CD4-positive, alpha-beta memory T cell (primary cell): ENCODE data around the gene TBC1D4. TPM values are rescaled to one million over a fixed set of nuclear protein-coding genes. Genes with fewer than 3 reads are reported as not detected.
A peak's percentile ranks its signal among the peaks of the same experiment; 100 is the strongest.

Experiments
- CTCF ChIA-PET: fragments of 350-600 bp; sonication (Branson Sonifier 250); formaldehyde crosslinking; loops from one replicate; lab custom pipeline; 2021; ENCODE audit warnings: inconsistent platforms; ENCODE audit not compliant: partially characterized antibody; lab: Charles Lee
- POLR2A ChIA-PET: fragments of 350-600 bp; sonication (Branson Sonifier 250); formaldehyde crosslinking; loops from one replicate; lab custom pipeline; 2021; ENCODE audit not compliant: partially characterized antibody; lab: Charles Lee
- DNase-seq, 5 donors: peaks; one replicate each; pipeline versions ENCODE4 v3.0.0 to v3.0.0-alpha.2; 2020 to 2022; ENCODE audit warnings: mixed read lengths in 1 of 5
- H3K27ac ChIP-seq: one replicate; pipeline ENCODE4 v1.7.0; 2013; ENCODE audit warnings: low read depth, low read length
- H3K27me3 ChIP-seq: 2 replicates; pipeline ENCODE4 v1.7.0; 2013; ENCODE audit warnings: mild to moderate bottlenecking, low read length, moderate library complexity; ENCODE audit not compliant: insufficient read depth
- H3K36me3 ChIP-seq: 2 replicates; pipeline ENCODE4 v1.7.0; 2013; ENCODE audit warnings: mild to moderate bottlenecking, low read length, moderate library complexity; ENCODE audit not compliant: insufficient read depth
- H3K4me1 ChIP-seq: 2 replicates; pipeline ENCODE4 v1.7.0; 2013; ENCODE audit warnings: mild to moderate bottlenecking, low read length, moderate library complexity; ENCODE audit not compliant: insufficient read depth
- H3K4me3 ChIP-seq, 2 donors: one replicate each; pipeline ENCODE4 v1.7.0; 2013; ENCODE audit warnings: low read length in 2 of 2, mild to moderate bottlenecking in 1 of 2
- H3K9me3 ChIP-seq, 2 donors: one replicate each; pipeline ENCODE4 v1.7.0; 2013; ENCODE audit warnings: low read length in 2 of 2, control low read depth in 1 of 2; ENCODE audit not compliant: control insufficient read depth in 1 of 2
- H3K27ac Mint-ChIP-seq, 7 donors: one replicate each; pipeline ENCODE4 v1.8.0; 2020 to 2021; ENCODE audit warnings: mixed read lengths in 7 of 7, mild to moderate bottlenecking in 6 of 7, inconsistent platforms in 3 of 7, moderate library complexity in 3 of 7
- H3K27me3 Mint-ChIP-seq, 2 donors: one replicate each; pipeline ENCODE4 v1.8.0; 2020 to 2021; ENCODE audit warnings: mixed read lengths in 2 of 2
- H3K36me3 Mint-ChIP-seq, 2 donors: one replicate each; pipeline ENCODE4 v1.8.0; 2020 to 2021; ENCODE audit warnings: mixed read lengths in 2 of 2, inconsistent platforms in 1 of 2, mild to moderate bottlenecking in 1 of 2
- H3K4me1 Mint-ChIP-seq, 4 donors: one replicate each; pipeline ENCODE4 v1.8.0; 2020 to 2021; ENCODE audit warnings: mixed read lengths in 4 of 4, mild to moderate bottlenecking in 1 of 4
- H3K4me3 Mint-ChIP-seq, 8 donors: one replicate each; pipeline ENCODE4 v1.8.0; 2020 to 2021; ENCODE audit warnings: mixed read lengths in 8 of 8, mild to moderate bottlenecking in 7 of 8, moderate library complexity in 6 of 8, inconsistent platforms in 3 of 8
- H3K9me3 Mint-ChIP-seq, 8 donors: one replicate each; pipeline ENCODE4 v1.8.0; 2020 to 2021; ENCODE audit warnings: mixed read lengths in 8 of 8, mild to moderate bottlenecking in 5 of 8, inconsistent platforms in 3 of 8, moderate library complexity in 1 of 8
- intact Hi-C: fragments of 100-400 bp; cut with micrococcal nuclease; formaldehyde crosslinking; loops from one replicate; pipeline ENCODE4 v1.15.1; 2023
- polyA plus RNA-seq, 2 donors: library from polyadenylated mRNA; unstranded; fragments of 300-500 nt; fragmentation: Illumina TruSeq; gene quantifications; one replicate each; pipeline ENCODE4 v1.2.3, GENCODE V29; 2021
- total RNA-seq, 2 experiments: library from RNA; stranded (reverse); gene quantifications; one replicate each; pipeline ENCODE4 v1.2.3, GENCODE V29; 2021

TBC1D4 gene, protein sequence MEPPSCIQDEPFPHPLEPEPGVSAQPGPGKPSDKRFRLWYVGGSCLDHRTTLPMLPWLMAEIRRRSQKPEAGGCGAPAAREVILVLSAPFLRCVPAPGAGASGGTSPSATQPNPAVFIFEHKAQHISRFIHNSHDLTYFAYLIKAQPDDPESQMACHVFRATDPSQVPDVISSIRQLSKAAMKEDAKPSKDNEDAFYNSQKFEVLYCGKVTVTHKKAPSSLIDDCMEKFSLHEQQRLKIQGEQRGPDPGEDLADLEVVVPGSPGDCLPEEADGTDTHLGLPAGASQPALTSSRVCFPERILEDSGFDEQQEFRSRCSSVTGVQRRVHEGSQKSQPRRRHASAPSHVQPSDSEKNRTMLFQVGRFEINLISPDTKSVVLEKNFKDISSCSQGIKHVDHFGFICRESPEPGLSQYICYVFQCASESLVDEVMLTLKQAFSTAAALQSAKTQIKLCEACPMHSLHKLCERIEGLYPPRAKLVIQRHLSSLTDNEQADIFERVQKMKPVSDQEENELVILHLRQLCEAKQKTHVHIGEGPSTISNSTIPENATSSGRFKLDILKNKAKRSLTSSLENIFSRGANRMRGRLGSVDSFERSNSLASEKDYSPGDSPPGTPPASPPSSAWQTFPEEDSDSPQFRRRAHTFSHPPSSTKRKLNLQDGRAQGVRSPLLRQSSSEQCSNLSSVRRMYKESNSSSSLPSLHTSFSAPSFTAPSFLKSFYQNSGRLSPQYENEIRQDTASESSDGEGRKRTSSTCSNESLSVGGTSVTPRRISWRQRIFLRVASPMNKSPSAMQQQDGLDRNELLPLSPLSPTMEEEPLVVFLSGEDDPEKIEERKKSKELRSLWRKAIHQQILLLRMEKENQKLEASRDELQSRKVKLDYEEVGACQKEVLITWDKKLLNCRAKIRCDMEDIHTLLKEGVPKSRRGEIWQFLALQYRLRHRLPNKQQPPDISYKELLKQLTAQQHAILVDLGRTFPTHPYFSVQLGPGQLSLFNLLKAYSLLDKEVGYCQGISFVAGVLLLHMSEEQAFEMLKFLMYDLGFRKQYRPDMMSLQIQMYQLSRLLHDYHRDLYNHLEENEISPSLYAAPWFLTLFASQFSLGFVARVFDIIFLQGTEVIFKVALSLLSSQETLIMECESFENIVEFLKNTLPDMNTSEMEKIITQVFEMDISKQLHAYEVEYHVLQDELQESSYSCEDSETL (N-terminal part only)
- total RNA-seq (10 to 100 TPM; 63.5 to 67.2 TPM), polyA plus RNA-seq (10 to 100 TPM in 1 of 2 donors, 1 to 10 TPM in 1; 9.5 to 27.3 TPM)

DNA sequence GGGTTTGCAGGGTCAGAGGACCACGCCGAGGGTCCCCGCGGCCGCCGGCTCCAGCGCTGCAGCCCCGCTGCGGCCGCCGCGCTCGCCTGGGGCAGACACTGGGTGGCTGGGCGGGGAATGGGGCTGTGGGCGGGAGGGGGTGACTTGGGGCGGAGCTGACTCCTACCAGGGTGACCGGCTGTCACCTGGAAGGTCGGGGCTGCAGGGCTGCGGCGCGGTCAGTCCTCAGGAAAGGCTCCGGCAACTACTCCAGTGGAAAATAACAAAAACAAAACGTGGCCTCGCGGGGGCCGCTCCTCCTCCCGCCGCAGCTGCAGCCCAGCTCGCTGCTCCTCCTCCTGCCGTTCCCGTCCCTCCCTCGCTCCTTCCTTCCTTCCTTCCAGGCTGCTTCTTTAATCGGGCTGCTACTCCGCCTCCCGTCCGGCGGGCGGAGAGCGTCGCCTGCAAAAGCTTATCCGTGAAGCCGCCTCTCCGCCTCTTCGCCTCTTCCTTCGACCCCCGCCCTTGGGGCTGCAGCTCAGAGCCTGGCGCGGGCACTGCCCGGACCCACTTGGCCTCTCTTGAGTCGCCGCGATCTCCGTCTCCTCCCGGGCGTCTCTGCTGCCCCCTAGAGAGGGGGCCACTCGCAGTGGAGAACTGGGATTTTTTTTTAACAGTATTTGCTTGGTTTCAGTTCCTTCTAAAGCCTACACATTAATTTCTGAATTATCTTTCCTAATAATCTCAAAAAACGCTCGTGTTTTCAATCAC is at the start of gene TBC1D4:
TBC1D4 (minus strand) TSS at position 100 of the 750 bp plus-strand sequence. CDS start 402 bp downstream, outside the sequence.
- DNase-seq = peak; percentile 25 to 38 (median 29)

DNA sequence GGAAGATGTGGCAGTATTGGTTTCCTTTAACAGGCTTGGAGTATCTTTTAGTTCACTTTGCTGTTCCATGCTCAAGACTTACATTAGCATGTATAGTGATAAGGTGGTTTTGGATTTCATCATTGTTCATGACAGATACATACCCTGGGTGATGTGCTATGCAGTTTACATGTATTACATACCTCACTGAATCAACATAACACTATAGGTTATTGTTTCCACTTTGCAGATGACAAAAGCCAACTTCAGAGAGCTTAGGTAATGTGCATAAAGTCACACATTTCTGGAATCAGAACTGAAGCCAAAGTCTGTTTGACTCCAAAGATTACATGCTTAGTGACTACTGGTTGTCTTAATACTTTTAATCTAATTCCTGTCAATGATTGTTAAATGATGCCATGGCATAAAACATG is 48.6 kb upstream of the TBC1D4 start:
- H3K27ac ChIP-seq = no peak overlapping the region
- DNase-seq = no peak
- Mint-ChIP-seq H3K36me3 (peaks cover 30 to 49% of the 10 kb centered on the region in 2 donors), H3K27ac (peak overlapping the region in 4 of 7 donors; percentile 48 to 68 (median 62)), H3K4me1 (peaks cover 36 to 63% (median 44%) of the 10 kb centered on the region in 4 donors), H3K9me3 (peaks cover 0 to 3% (median 0%) of the 10 kb centered on the region in 8 donors), H3K27me3 (no peaks in the 10 kb centered on the region), H3K4me3 (peak overlapping the region in 1 of 8 donors; percentile 25)
- H3K36me3 ChIP-seq = peaks cover 3% of the 10 kb centered on the region
- POLR2A ChIA-PET = no interaction called here
- no peaks in the 10 kb centered on the region for H3K9me3 ChIP-seq
- CTCF ChIA-PET = interaction anchor here (1.2 kb wide), 1 partner anchor 11 kb away, joined by 4 read pairs; no protein-coding TSS in a partner anchor
- H3K27me3 ChIP-seq = no peaks in the 10 kb centered on the region
- H3K4me3 ChIP-seq = no peak overlapping the region
- peaks cover 47% of the 10 kb centered on the region for H3K4me1 ChIP-seq
- intact Hi-C loops = no loop called here

More for the DNA sequence above, at the start of gene TBC1D4:
- intact Hi-C loops = loop anchor here (1.0 to 5.0 kb wide), 3 partner anchors 67 to 155 kb away; partner anchors contain the start of genes LMO7 and UCHL3
- CTCF ChIA-PET = interaction anchor here (0.9 to 1.8 kb wide), 7 partner anchors 13 to 156 kb away, joined by 3 to 4 read pairs (median 3); no protein-coding TSS in a partner anchor
- peaks cover 0 to 1% (median 0%) of the 10 kb centered on the region in 8 donors for H3K9me3 Mint-ChIP-seq
- H3K27me3 Mint-ChIP-seq = peaks cover 41 to 52% of the 10 kb centered on the region in 2 donors
- peak within 1 kb of the TSS; percentile 92 to 98 (median 94) for H3K4me3 Mint-ChIP-seq
- H3K36me3 Mint-ChIP-seq = peaks cover 0 to 4% of the 10 kb centered on the region in 2 donors
- peak within 1 kb of the TSS in 3 of 7 donors; percentile 15 to 64 (median 41) for H3K27ac Mint-ChIP-seq
- Histone ChIP-seq H3K4me1 (peaks cover 12% of the 10 kb centered on the region), H3K9me3 (no peaks in the 10 kb centered on the region), H3K27ac (no peak within 1 kb of the TSS), H3K27me3 (no peaks in the 10 kb centered on the region), H3K4me3 (peak within 1 kb of the TSS; percentile 29 to 53), H3K36me3 (no peaks in the 10 kb centered on the region)
- H3K4me1 Mint-ChIP-seq = peaks cover 8 to 19% (median 12%) of the 10 kb centered on the region in 4 donors
- POLR2A ChIA-PET = interaction anchor here (0.9 to 1.5 kb wide), 2 partner anchors 110 to 155 kb away, joined by 3 to 7 read pairs; no protein-coding TSS in a partner anchor

DNA sequence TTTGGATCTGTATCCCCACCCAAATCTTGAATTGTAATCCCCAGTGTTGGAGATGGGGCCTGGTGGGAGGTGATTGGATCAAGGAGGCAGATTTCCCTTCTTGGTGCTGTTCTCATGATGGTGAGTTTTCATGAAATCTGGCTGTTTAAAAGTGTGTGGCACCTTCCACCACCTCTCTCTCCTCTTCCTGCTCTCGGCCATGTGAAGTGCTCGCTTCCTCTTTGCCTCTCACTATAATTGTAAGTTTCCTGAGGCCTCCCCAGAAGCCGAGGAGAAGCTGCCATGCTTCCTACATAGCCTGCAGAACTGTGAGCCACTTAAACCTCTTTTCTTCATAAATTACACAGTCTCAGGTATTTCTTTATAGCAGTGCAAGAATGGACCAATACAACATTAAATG is 40.0 kb upstream of the TBC1D4 start:
- H3K4me3 Mint-ChIP-seq = no peak overlapping the region
- H3K36me3 ChIP-seq = peaks cover 4% of the 10 kb centered on the region
- H3K27ac ChIP-seq = no peak overlapping the region
- H3K36me3 Mint-ChIP-seq = peaks cover 13 to 14% of the 10 kb centered on the region in 2 donors
- CTCF ChIA-PET = interaction anchor here (1.1 to 1.4 kb wide), 2 partner anchors 12 to 18 kb away, joined by 3 read pairs; no protein-coding TSS in a partner anchor
- peaks cover 0 to 9% (median 5%) of the 10 kb centered on the region in 8 donors for H3K9me3 Mint-ChIP-seq
- H3K27ac Mint-ChIP-seq = no peak overlapping the region
- POLR2A ChIA-PET = no interaction called here
- no peaks in the 10 kb centered on the region for H3K4me1 Mint-ChIP-seq
- H3K4me1 ChIP-seq = no peaks in the 10 kb centered on the region
- peaks cover 0 to 2% of the 10 kb centered on the region in 2 donors for H3K27me3 Mint-ChIP-seq
- intact Hi-C loops = no loop called here
- no peaks in the 10 kb centered on the region for H3K9me3 ChIP-seq
- H3K27me3 ChIP-seq = no peaks in the 10 kb centered on the region
- DNase-seq = no peak
- no peak overlapping the region for H3K4me3 ChIP-seq

DNA sequence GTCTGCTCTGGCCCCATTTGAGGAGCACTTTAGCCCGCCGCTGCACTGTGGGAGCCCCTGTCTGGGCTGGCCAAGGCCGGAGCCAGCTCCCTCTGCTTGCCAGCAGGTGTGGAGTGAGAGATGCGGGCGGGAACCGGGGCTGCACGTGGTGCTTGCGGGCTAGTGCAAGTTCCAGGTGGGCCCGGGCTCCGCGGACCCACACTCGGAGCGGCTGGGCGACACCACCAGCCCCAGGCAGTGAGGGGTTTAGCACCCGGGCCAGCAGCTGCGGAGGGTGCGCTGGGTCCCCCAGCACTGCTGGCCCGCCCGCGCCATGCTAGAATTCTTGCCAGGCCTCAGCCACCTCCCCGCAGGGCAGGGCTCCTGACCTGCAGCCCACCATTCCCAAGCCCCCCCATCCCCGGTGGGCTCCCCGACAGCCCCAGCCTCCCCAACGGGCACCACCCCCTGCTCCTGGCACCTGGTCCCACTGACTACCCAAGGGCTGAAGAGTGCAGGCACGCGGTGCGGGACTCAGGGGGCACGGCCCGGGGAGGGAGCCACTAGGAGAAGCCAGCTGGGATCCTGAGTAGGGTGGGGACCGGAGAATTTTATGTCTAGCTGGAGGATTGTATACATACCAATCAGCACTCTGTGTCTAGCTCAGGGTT is 36.6 kb upstream of the TBC1D4 start:
- ChIA-PET CTCF (interaction anchor here (1.6 kb wide), 1 partner anchor 13 kb away, joined by 4 read pairs; no protein-coding TSS in a partner anchor), POLR2A (no interaction called here)
- Histone ChIP-seq H3K4me3 (no peak overlapping the region), H3K9me3 (no peaks in the 10 kb centered on the region), H3K36me3 (no peaks in the 10 kb centered on the region), H3K27ac (no peak overlapping the region), H3K27me3 (no peaks in the 10 kb centered on the region), H3K4me1 (no peaks in the 10 kb centered on the region)
- no peak for DNase-seq
- intact Hi-C loops = no loop called here
- no peaks in the 10 kb centered on the region for H3K4me1 Mint-ChIP-seq
- H3K27ac Mint-ChIP-seq = no peak overlapping the region
- H3K27me3 Mint-ChIP-seq = peaks cover 1 to 7% of the 10 kb centered on the region in 2 donors
- peaks cover 0 to 9% of the 10 kb centered on the region in 2 donors for H3K36me3 Mint-ChIP-seq
- H3K9me3 Mint-ChIP-seq = peaks cover 0 to 9% (median 6%) of the 10 kb centered on the region in 8 donors
- no peak overlapping the region for H3K4me3 Mint-ChIP-seq

DNA sequence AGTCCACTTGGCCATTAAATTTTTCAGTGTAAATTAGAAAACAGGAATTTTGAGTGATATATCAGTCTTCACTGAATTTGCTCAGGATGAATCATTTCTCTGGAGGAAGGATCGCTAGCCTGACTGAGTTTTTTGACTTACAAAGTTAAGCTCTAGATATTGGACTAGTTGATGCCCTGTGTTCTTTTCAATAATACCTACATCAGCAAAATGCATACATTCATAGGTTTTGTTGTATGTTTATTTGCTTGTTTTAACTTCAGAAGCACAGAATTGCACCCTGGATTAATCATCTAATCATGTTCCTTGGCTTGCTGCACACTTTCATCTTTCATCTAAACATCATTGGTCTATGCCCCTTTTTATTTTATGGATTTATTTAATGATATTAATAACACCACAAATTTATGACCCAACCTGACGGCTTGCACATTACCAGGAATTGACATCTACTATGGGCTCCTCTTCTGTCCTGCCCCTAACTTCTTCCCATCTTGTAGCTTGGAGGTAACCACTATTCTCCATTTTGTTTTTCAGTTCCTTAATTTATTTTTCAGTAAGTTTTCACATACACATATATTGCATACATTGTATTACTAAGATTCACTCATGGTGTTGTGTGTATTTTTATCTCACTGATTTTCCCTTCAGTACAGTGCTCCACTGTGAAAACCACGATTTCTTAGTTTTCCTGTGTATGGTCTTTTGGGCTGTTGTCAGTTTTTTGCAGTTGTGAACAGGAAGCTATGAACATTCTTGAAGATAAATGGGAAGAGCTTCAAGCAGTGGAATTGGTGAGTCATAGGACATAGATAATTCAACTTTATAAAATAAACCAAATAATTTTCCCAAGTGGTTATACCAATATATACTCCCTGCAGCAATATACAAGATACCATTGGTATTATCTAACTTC is 32.4 kb upstream of the TBC1D4 start:
- H3K27ac ChIP-seq = no peak overlapping the region
- CTCF ChIA-PET = interaction anchor here (1.0 kb wide), 1 partner anchor 181 kb away, joined by 4 read pairs; no protein-coding TSS in a partner anchor
- Mint-ChIP-seq H3K4me1 (no peaks in the 10 kb centered on the region), H3K4me3 (no peak overlapping the region), H3K27ac (no peak overlapping the region), H3K36me3 (no peaks in the 10 kb centered on the region), H3K27me3 (peaks cover 5 to 15% of the 10 kb centered on the region in 2 donors), H3K9me3 (peaks cover 0 to 4% (median 0%) of the 10 kb centered on the region in 8 donors)
- POLR2A ChIA-PET = no interaction called here
- H3K4me3 ChIP-seq = no peak overlapping the region
- no peaks in the 10 kb centered on the region for H3K4me1 ChIP-seq
- DNase-seq = no peak
- H3K36me3 ChIP-seq = no peaks in the 10 kb centered on the region
- H3K9me3 ChIP-seq = no peaks in the 10 kb centered on the region
- intact Hi-C loops = no loop called here
- no peaks in the 10 kb centered on the region for H3K27me3 ChIP-seq
